ENCODE data around the gene SCNN1A. TPM values are rescaled to one million over a fixed set of nuclear protein-coding genes. Genes with fewer than 3 reads are reported as not detected.

SCNN1A gene
- total and polyA plus RNA-seq, 8 donors: 2.3 to 212 (median 3.5) TPM

DNA sequence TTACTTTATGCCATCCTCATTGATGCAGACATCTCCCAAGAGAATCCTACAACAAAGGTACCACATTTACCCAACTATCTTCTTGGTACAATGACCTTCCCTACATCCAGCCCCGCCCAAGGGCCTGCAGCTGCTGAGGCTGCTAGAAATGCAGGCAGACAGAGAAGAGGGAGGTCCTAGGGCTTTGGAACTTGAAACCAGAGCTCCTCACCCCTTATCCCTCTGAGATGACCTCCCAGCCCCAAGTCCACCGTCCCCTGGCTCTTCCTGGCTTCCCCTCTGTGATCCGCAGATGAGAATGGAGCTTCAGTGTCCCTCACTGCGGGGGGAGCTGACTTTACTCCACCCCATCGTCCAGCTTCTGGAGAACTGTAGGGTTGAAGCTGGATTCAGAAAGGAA is 31.8 kb downstream of the SCNN1A start:
- H3K27ac ChIP-seq: peak overlapping the region in 1 of 2 donors; percentile 97
- intact Hi-C loops (cut with DNase I): no loop called here
- H3K4me1 ChIP-seq: peaks cover 28 to 77% of the 10 kb centered on the region in 2 donors
- ATAC-seq (no peak), DNase-seq (no peak)
- TF ChIP-seq, protein P1, sequence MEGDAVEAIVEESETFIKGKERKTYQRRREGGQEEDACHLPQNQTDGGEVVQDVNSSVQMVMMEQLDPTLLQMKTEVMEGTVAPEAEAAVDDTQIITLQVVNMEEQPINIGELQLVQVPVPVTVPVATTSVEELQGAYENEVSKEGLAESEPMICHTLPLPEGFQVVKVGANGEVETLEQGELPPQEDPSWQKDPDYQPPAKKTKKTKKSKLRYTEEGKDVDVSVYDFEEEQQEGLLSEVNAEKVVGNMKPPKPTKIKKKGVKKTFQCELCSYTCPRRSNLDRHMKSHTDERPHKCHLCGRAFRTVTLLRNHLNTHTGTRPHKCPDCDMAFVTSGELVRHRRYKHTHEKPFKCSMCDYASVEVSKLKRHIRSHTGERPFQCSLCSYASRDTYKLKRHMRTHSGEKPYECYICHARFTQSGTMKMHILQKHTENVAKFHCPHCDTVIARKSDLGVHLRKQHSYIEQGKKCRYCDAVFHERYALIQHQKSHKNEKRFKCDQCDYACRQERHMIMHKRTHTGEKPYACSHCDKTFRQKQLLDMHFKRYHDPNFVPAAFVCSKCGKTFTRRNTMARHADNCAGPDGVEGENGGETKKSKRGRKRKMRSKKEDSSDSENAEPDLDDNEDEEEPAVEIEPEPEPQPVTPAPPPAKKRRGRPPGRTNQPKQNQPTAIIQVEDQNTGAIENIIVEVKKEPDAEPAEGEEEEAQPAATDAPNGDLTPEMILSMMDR (IDR thresholded peaks at IDR 0.05): no peak
- no peak overlapping the region for H3K4me3 ChIP-seq
- no peaks in the 10 kb centered on the region for H3K9me3 ChIP-seq
- H3K27me3 ChIP-seq: no peaks in the 10 kb centered on the region
- peaks cover 0 to 8% of the 10 kb centered on the region in 2 donors for H3K36me3 ChIP-seq

DNA sequence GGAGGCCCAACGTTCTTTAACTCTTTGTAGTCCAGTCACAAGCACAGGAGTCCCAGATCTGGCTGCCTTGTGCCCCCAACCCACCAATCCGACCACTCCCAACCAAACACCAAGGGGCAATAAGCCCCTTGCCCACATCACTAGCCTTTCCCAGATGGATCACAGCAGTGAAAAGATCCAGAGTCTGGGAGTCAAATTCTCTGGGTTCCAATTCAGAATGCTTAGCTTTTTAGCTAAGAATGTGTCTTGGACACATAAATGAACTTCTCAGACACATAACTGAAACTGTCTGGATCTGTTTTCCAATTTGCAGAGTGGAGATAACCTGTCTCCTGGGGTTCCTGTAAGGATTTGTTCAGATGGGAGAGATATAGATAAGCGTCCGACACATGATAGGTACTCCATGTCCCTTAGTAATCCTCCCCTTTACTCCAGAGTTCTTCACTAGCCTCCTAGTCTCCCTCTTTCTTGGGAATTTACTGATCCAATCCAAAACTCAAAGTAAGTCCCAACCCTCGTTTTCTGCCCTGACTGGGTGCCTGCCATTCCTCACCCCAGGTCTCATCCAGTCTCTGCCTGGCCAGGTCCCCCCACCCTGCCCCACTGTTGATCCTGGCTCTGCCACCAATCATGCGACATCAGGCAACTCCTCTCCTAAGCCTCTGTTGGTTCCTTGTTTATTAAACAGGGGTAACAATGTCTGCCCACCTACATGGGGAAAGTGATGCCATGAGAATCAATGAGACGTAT is 33.0 kb downstream of the SCNN1A start:
- Histone ChIP-seq H3K36me3 (peaks cover 0 to 10% of the 10 kb centered on the region in 2 donors), H3K4me1 (peaks cover 35 to 78% of the 10 kb centered on the region in 2 donors), H3K4me3 (peak overlapping the region; percentile 98 to 100), H3K9me3 (no peaks in the 10 kb centered on the region), H3K27ac (peak overlapping the region; percentile 97 to 99), H3K27me3 (no peaks in the 10 kb centered on the region)
- intact Hi-C loops (cut with DNase I): no loop called here
- ATAC-seq: no peak
- no peak for DNase-seq
- TF ChIP-seq, protein P1 (IDR thresholded peaks at IDR 0.05): no peak

DNA sequence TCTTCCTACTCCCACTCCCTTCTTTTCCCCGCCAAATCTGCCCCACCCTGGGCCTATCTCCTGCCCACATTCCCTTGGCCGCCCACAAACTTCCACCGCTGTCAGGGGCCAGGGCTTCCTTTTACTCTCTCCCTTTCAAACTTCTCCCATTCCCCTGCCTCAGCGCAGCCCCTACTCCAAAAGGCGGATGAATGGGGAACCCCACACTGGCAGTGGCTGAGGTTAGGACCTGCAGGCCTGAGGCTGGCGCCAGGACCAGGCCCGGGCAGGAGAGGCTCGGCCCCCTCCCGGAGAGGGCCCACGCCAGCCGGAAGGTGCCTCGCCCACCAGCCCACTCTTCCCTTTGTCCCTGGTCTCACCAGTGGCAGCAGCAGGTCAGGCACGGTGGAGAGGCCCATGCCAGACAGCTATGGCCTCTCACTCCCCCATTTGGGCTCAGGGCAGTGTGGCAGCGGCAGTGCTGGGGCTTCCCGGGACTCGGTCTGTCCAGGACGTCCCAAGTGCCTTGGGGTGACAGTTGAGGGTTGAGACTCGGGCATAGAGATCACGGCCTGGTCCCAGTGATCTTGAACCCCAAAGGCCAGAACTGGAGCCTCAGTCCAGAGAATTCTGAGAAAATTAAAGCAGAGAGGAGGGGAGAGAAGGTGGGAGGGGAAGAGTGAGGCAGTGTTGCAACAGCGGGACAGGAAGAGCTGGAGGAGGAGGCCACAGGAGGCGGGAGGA is 33.8 kb downstream of the SCNN1A start, which contains the start of gene TNFRSF1A:
Gene TNFRSF1A (minus strand): TSS at position 660 of the 723 bp plus-strand sequence. CDS start 262 bp downstream, at position 398.
- peak; percentile 75 for ATAC-seq
- Histone ChIP-seq H3K27ac (peak within 1 kb of the TSS; percentile 97 to 99), H3K4me3 (peak within 1 kb of the TSS; percentile 98 to 100), H3K9me3 (no peaks in the 10 kb centered on the region), H3K36me3 (peaks cover 0 to 10% of the 10 kb centered on the region in 2 donors), H3K4me1 (peaks cover 42 to 78% of the 10 kb centered on the region in 2 donors), H3K27me3 (no peaks in the 10 kb centered on the region)
- intact Hi-C loops (cut with DNase I): no loop called here
- DNase-seq: peak; percentile 80 to 90 (median 86)
- TF ChIP-seq, protein P1 (IDR thresholded peaks at IDR 0.05): no peak

DNA sequence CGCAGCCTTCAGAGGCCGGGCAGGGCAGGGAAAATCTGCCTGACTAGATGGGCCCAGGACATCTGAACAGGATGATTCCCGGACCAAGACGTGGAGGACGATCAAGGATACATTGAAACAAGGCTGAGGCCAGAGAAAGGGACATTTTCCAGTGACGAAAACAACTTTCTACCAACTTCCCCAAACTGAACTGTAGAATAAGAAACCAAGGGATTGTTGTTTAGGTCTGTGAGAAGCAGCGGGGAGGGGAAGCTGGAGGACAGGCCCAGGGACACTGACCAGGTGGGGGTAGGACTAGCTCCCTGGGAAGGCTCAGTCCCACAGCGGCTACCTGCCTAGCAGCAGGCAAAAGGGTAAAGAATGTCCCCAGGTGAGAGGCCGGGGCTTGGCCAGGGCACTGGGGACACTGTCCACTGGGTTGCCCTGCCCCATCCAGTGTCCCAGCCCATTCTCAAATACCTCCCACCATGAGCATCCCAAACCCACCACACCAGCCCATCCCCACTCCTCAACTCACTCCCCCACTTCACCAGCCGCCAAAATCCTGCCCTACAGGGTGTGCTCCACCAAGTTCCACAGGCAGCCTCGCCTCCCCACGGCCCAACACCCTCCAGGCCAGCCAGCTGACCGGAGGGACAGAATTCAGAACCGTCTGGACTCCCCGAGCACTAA is 34.5 kb downstream of the SCNN1A start:
- Histone ChIP-seq H3K27me3 (no peaks in the 10 kb centered on the region), H3K4me1 (peaks cover 43 to 75% of the 10 kb centered on the region in 2 donors), H3K36me3 (peaks cover 0 to 10% of the 10 kb centered on the region in 2 donors), H3K4me3 (peak overlapping the region; percentile 98 to 100), H3K9me3 (no peaks in the 10 kb centered on the region), H3K27ac (peak overlapping the region; percentile 97 to 99)
- no peak for ATAC-seq
- DNase-seq: peak in 1 of 4 donors; percentile 63
- TF ChIP-seq, protein P1 (IDR thresholded peaks at IDR 0.05): no peak
- intact Hi-C loops (cut with DNase I): no loop called here
